Stimulated activated CD4-positive, alpha-beta T cell treated with anti-CD3 and anti-CD28 coated beads, Interleukin-12 subunit alpha, Interleukin-12 subunit beta, amount 100 ng/mL, for 4 hours (primary cell): ENCODE measurements around the gene THPO.

Experiments
- DNase-seq: peaks from one replicate; pipeline ENCODE4 v3.0.0-alpha.2; 2020

Gene THPO

DNA sequence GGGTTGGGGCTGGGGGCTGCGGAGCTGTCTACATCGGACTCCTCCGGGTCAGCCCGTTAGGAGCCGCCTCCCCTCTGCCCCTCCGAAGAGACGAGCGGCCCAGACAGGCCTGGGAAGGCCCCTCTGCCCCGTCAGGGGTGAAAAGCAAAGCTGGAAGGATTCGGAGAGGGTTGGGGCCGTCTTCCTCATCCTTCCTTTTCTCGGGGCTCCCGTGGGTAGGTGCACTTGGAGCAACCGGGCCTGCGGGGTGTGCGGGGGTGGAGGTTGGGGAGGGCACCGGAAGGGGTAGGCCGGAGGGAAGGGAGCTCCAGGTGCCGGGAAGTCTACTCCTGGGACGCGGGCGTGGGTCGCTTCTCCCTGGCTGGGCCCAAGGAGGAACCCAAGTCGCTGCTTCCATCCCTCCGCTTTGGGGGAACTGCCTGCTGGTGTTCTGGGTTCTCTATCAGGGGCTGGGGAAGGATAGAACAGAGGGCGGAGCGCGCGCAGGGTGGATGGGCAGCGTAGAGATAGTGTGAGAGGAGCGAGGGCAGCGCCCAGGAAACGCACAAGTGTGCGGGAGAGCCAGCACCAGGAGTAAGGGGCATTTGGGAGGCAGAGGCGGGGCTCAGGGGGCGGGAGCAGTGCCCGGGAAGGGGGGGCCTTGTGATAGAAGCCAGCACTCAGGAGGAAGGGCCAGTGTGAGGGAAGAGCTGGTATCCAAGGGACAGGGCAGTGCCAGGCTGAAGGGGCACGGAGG, 15.9 kb downstream of the THPO start:
- peak; percentile 42 for DNase-seq

DNA sequence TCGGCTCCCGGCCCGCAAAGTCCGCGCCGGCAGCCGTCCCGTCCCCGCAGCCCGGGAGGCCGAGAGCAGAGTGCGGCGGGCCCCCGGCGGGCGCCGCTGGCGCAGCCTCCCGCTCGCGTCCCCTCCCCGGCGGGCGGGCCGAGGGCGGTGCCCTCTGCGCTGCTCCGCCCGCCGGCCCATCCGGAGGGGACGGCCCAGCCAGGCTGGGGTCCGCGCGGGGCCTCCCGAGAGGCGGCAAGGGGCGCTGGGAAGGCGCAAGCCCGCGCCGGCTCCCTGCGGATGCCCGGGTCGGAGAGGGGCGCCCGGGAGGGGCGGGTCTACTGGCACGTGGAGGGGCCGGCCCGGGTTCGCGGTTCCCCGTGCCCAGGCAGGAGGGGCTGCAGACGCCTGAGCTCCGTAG, 16.5 kb downstream of the THPO start, which contains the start of the genes CLCN2 and POLR2H:
CLCN2 (minus strand) TSS at position 74 of the 400 bp plus-strand sequence. CDS start 126 bp downstream, outside the sequence.
POLR2H (plus strand) TSS at position 179 of the 400 bp plus-strand sequence. CDS start 1,783 bp downstream, outside the sequence.
- peak; percentile 53 for DNase-seq

DNA sequence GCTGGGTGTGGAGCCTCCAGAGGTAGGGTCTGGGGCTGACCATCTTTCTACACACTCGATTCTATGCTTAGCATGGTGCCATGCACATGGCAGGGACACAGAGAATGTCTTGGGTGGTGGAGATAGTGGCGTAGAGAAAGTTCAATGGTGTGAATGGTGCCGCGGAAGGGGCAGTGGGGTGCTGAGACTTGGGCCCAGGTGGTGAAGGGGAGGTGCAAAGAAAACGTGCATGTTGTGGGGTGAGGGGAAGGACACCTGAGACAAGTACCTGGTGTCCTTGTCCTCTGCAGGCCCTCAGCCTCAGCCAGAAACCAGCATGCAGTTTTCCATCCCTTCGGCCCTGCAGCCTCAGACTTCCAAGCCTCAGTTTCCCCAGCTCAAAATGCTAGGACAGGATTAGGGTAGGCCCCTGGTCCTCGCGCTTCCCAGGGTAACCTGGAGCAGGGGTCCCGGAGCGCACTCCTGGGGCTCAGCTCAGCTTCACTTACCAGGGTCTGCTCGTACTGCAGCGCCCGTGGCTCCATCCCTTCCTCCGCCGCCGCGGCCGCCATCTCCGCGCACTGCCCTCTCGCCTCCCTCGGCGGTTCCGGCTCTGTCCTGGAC, 17.0 kb downstream of the THPO start:
- no peak for DNase-seq

GRCh38 chr3:184360070-184360928, 17.7 kb downstream of the THPO start:
- DNase-seq: no peak

- DNase-seq: no peak
These were observed 18.4 kb downstream of the THPO start for GRCh38 chr3:184359610-184360009.

DNA sequence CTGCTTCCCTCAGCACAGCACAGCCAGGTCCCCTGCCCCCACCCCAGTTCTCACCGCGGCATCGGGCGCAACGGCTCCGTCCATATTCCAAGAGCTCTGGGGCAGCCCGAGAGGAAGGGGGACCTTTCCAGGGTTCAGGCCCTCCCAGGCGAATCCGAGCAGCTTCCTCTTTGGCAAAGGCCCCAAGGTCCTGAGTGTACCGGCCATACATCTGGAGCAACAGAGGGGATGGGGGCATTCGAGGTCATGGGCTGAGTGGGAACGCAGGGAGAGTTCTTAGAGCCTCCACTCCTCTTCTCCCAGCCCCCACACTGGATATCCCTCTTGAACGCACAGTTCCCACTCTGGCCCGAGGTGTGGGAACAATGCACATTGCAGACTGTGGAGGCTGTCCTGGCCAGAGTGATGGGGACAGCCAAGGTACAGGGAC, 19.1 kb downstream of the THPO start:
- DNase-seq: no peak

DNA sequence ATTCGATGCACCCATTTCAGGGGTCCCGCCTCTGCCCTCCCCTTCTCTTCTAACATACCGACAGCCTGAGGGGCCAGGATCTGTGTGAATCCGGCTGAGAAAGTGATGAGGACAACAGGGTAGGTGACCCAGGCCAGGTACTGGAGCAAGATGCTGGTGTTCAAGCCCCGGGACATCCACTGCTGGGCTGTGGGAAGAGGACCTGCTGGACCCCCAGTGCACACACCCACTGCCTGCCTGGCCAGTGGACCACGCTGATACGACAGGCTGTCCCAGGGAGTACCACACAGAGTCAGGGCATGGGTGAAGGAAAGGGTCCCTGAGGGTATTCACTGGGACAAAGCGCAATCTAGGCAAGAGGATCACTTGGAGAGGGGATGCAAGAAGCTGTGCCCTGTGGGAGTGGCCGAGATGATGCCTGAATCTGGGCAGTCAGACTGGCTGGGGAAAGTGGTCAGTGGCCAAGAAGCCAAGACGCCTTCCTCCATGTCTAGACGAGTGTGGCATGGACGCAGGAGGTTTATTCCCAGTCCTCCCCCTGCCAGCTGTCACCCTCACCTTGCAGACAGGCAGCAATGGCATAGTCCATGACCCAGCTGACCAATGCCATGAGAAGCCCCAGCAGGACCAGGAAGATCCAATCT, 19.8 kb downstream of the THPO start:
- no peak for DNase-seq

DNA sequence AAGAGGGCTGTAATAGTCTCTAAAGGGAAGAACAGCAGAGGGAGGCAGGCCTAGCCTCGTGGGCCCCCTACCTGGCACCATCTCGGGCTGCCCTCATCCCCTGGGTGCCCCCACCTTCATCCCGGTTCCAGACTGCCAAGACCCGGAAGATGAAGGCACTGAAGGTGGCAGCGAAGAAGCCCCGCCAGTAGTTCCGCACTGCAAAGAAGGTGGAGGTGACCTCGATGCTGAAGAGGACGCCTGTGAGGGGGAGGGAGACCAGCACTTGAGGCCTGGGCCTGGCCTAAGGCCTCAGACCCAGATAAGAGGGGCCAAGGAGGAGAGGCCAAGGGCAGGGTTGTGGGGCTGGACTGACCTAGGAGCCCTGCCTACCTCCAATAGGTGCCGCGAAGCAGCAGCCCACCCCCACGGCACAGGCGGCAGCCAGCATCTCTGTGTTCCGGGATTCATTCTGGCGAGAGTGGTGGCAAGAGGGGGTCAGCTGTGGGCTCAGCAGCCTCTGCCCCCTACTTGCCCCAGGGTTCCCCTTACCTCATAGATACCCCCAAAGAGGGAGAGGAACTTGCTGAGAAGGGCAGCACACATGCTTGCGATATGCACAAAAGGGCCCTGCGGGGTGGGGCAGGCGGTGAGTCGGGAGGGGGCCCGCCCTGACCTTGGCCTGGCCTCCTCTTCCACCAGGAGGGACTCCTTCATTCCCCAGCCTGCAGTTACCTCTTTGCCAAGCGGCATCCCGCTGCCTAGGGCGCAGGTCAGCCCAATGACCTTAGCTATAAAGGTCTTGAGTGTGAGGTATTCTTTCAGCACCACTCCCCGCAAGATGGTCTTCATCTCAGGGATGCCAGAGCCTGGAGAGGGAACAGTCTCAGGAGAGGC, 20.5 kb downstream of the THPO start:
- DNase-seq: no peak

- no peak for DNase-seq
These were observed 22.6 kb downstream of the THPO start for GRCh38 chr3:184355261-184356040.

DNA sequence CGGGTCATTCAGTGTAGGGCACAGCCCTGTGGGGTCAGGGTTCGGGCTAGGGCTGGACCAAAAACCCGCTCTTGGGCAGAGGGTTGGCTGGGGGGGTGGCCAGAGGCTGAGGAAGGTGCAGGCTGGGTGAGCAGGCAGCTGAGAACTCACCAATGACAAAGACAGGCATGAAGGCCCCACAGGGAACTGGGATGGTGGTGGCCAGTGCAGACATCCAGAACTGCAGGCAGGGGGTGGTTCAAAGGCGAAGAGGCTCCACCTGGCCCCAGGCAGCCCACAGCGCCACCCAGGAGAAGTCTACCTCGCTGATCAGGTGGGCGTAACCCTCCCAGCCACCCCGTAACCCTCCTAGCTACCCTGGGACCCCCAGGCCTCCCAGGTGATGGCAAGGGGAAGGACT, 23.3 kb downstream of the THPO start:
- no peak for DNase-seq

GRCh38 chr3:184354121-184354728, 23.8 kb downstream of the THPO start:
- DNase-seq: peak; percentile 72

DNA sequence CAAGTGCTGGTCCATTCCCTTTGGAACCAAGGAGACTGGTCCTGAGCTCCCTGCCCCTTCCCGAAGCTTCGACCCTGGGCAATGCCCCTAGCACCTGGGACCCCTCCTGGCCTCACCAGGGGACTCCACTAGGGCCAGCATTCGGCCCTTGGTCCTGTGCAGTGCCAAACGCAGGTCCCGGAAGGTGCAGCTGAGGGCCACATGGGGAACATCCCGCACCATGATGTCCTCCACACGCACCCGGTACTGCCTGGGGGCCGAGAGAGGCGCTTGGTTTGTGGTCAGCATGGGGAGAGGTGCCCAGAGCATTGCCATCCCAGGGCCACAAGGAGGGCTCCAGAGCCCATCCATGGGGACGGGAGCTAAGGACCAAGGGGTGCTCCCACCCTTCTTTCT, 24.5 kb downstream of the THPO start:
- no peak for DNase-seq

DNA sequence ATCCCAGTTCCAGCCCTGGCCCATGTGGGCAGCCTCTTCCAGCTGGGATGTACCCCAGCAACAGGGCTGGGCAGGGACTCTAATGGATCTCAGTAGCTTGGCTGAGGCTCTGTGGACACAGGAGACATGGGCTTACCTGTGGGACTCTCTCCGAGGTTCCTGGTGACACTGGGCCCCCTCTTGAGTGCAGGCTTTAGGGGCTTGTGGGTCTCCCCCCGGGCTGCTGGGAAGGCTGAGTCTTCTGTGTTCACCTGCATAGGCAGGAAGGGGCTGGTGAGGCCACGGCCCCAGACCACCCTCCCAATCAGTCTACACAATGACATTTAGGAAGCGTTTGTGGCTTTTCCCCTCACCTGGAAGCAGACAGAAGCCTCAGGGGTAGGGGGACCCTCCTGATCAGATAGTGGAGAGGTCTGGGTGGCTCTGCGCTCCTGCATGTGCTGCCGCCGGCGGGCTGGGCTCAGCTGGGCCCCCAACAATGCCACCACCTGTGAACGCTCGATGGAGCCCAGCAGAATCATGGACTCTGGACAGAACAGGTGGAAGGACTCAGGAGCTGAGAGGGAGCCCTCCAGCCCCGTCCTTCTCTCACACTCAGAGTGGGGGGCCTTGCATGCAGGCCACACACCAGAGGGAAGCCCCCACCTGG, 25.0 kb downstream of the THPO start:
- no peak for DNase-seq

DNA sequence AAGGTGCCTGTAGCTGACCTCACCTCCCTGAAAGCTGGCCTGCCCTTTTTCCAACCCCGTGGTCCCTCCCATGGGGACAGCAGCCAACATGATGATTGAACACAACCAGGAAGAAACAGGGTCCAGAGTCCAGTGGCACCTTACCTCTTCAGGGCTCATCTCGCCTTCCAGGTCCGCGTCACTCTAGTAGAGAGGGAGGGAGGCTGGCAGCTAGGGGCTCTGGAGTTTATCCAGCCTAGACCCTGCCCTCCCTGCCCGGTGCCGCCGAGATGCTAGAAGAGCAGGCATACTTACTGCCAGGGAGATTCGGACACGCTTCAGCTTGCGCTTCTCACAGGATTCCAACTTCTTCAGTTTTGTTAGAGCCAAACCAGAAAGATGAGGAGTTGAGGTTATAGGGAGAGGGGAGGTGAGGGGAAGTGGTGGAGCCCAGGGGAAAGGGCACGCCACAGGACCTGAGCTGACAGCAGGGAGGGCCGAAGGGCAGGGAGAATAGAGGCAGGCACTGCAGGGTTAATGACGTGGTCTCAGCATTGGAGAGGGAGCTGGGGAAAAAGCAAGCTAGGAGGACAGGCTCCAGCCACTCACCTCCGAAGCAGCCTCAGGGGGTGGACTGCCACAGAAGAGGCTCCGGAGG, 25.7 kb downstream of the THPO start:
- no peak for DNase-seq

- DNase-seq: no peak
These were observed 26.4 kb downstream of the THPO start for GRCh38 chr3:184351511-184352148.

- no peak for DNase-seq
These were observed 27.4 kb downstream of the THPO start for GRCh38 chr3:184350618-184351017.

GRCh38 chr3:184349563-184350470, 28.2 kb downstream of the THPO start:
- DNase-seq: no peak

DNA sequence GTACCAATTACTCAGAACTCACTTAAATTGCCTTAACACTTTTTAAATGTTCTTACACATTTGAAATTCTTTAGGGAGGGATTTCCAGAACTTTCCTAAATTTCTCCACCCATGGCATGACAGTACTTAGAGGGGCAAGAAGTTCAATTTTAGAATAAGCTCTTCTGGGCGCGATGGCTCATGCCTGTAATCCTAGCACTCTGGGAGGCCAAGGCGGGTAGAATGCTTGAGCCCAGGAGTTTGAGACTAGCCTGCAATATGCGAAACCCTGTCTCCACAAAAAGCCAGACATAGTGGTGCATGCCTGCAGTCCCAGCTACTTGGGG, 30.0 kb downstream of the THPO start:
- no peak for DNase-seq
